CD4-positive, alpha-beta T cell (primary cell): ENCODE measurements around the gene FFAR1. TPM values are rescaled to one million over a fixed set of nuclear protein-coding genes. Genes with fewer than 3 reads are reported as not detected.

Experiments used
- ATAC-seq: fragments of 200-7000 bp; cut with Tn5 transposase; one replicate; pipeline ENCODE4 v1.10.0; 2022; ENCODE audit warnings: mild to moderate bottlenecking; ENCODE audit not compliant: poor library complexity
- CTCF ChIA-PET: fragments of 350-600 bp; sonication (Branson Sonifier 250); formaldehyde crosslinking; loops from one replicate; lab custom pipeline; 2021; ENCODE audit warnings: antibody characterized with exemption, inconsistent platforms; lab: Charles Lee
- POLR2A ChIA-PET: fragments of 350-600 bp; sonication (Branson Sonifier 250); formaldehyde crosslinking; loops from one replicate; lab custom pipeline; 2021; ENCODE audit warnings: antibody characterized with exemption, inconsistent platforms; lab: Charles Lee
- DNase-seq, 14 experiments: peaks; one replicate each; pipeline ENCODE4 v3.0.0-alpha.2; 2013 to 2020; ENCODE audit warnings: mixed read lengths in 2 of 14
- H3K27ac ChIP-seq, 2 donors: one replicate each; pipeline versions ENCODE4 v1.5.1 to v1.7.0; 2013; ENCODE audit warnings: low read length in 2 of 2, low read depth in 1 of 2, mild to moderate bottlenecking in 1 of 2
- H3K27me3 ChIP-seq, 2 experiments: 1 replicate in 1 of 2; 2 replicates in 1 of 2; pipeline versions ENCODE4 v1.6.1 to v1.7.0; 2013; ENCODE audit warnings: low read length in 2 of 2, control low read depth in 1 of 2, mild to moderate bottlenecking in 1 of 2, moderate library complexity in 1 of 2; ENCODE audit not compliant: insufficient read depth in 2 of 2, control insufficient read depth in 1 of 2
- H3K36me3 ChIP-seq: one replicate; pipeline ENCODE4 v1.6.1; 2013; ENCODE audit warnings: low read length, control low read depth; ENCODE audit not compliant: insufficient read depth
- H3K4me1 ChIP-seq: one replicate; pipeline ENCODE4 v1.6.1; 2013; ENCODE audit warnings: low read length, control low read depth; ENCODE audit not compliant: insufficient read depth
- H3K4me3 ChIP-seq: one replicate; pipeline ENCODE4 v1.5.1; 2013; ENCODE audit warnings: mild to moderate bottlenecking, low read length, moderate library complexity
- H3K9me3 ChIP-seq, 2 experiments: 1 replicate in 1 of 2; 2 replicates in 1 of 2; pipeline versions ENCODE4 v1.6.1 to v1.7.0; 2013; ENCODE audit warnings: low read length in 2 of 2, mild to moderate bottlenecking in 2 of 2, control low read depth in 1 of 2, moderate library complexity in 1 of 2; ENCODE audit not compliant: control insufficient read depth in 1 of 2, insufficient read depth in 1 of 2
- H3K27ac Mint-ChIP-seq: one replicate; pipeline ENCODE4 v1.8.0; 2020; ENCODE audit warnings: mixed read lengths
- H3K27me3 Mint-ChIP-seq: one replicate; pipeline ENCODE4 v1.8.0; 2021; ENCODE audit warnings: mixed read lengths
- H3K36me3 Mint-ChIP-seq: one replicate; pipeline ENCODE4 v1.8.0; 2021; ENCODE audit warnings: low read depth, mixed read lengths
- H3K4me1 Mint-ChIP-seq: one replicate; pipeline ENCODE4 v1.8.0; 2021; ENCODE audit warnings: low read depth, mixed read lengths
- H3K4me3 Mint-ChIP-seq: one replicate; pipeline ENCODE4 v1.8.0; 2020; ENCODE audit warnings: mild to moderate bottlenecking, mixed read lengths
- H3K9me3 Mint-ChIP-seq: one replicate; pipeline ENCODE4 v1.8.0; 2020; ENCODE audit warnings: mixed read lengths
- CTCF ChIP-seq: fragments of 200-600 bp; IDR thresholded peaks from one replicate; pipeline ENCODE4 v1.8.0; 2022; ENCODE audit warnings: antibody characterized with exemption, mild to moderate bottlenecking
- intact Hi-C, 2 experiments: fragments of 100-400 bp; cut with DNase I in 1 of 2; cut with micrococcal nuclease in 1 of 2; formaldehyde crosslinking; loops; one replicate each; pipeline versions ENCODE4 v1.15.1 to v1.9.0; 2023 to 2025; cut with DNase I, micrococcal nuclease
- total RNA-seq, 174 experiments: library from RNA in 2 of 174; stranded (reverse) in 2 of 174; gene quantifications; one replicate each; pipeline ENCODE4 v1.2.3 and lab custom pipeline; 2021 to 2026

Gene FFAR1
- total RNA-seq, 2 experiments from 2014 or later: not detected

- no peaks in the 10 kb centered on the region for H3K4me1 Mint-ChIP-seq
- ChIA-PET CTCF (no interaction called here), POLR2A (no interaction called here)
- H3K9me3 ChIP-seq: peaks cover 0 to 12% of the 10 kb centered on the region in 2 experiments
- no peaks in the 10 kb centered on the region for H3K27me3 ChIP-seq
- H3K4me1 ChIP-seq: no peaks in the 10 kb centered on the region
- H3K27ac ChIP-seq: no peak overlapping the region
- H3K27me3 Mint-ChIP-seq: peaks cover 4% of the 10 kb centered on the region
- H3K36me3 ChIP-seq: no peaks in the 10 kb centered on the region
- peaks cover 5% of the 10 kb centered on the region for H3K36me3 Mint-ChIP-seq
- H3K9me3 Mint-ChIP-seq: peaks cover 3% of the 10 kb centered on the region
- H3K4me3 Mint-ChIP-seq: no peak overlapping the region
- DNase-seq (no peak), ATAC-seq (no peak)
- H3K27ac Mint-ChIP-seq: no peak overlapping the region
- intact Hi-C loops: no loop called here
- TF ChIP-seq CTCF: no peak
- H3K4me3 ChIP-seq: no peak overlapping the region
Observed at GRCh38 chr19:35389192-35389861, 41.6 kb downstream of the FFAR1 start.

- no peak overlapping the region for H3K27ac Mint-ChIP-seq
- H3K36me3 ChIP-seq: no peaks in the 10 kb centered on the region
- intact Hi-C loops: no loop called here
- H3K4me1 ChIP-seq: no peaks in the 10 kb centered on the region
- DNase-seq (no peak), ATAC-seq (no peak)
- TF ChIP-seq CTCF: no peak
- H3K9me3 ChIP-seq: no peaks in the 10 kb centered on the region
- H3K9me3 Mint-ChIP-seq: no peaks in the 10 kb centered on the region
- CTCF ChIA-PET: no interaction called here
- H3K27ac ChIP-seq: no peak overlapping the region
- no peaks in the 10 kb centered on the region for H3K27me3 ChIP-seq
- H3K4me3 ChIP-seq: no peak overlapping the region
- no peak overlapping the region for H3K4me3 Mint-ChIP-seq
- POLR2A ChIA-PET: no interaction called here
- no peaks in the 10 kb centered on the region for H3K27me3 Mint-ChIP-seq
- no peaks in the 10 kb centered on the region for H3K4me1 Mint-ChIP-seq
- H3K36me3 Mint-ChIP-seq: no peaks in the 10 kb centered on the region
Observed at GRCh38 chr19:35392742-35393715, 45.3 kb downstream of the FFAR1 start.

GRCh38 chr19:35395382-35396199 lies 47.9 kb downstream of the FFAR1 start:
- POLR2A ChIA-PET: no interaction called here

More at GRCh38 chr19:35395382-35396199, 47.9 kb downstream of the FFAR1 start:
- H3K27ac Mint-ChIP-seq: no peak overlapping the region
- CTCF ChIA-PET: interaction anchor here (0.7 kb wide), 1 partner anchor 43 kb away, joined by 3 read pairs; no protein-coding TSS in a partner anchor
- no peaks in the 10 kb centered on the region for H3K9me3 Mint-ChIP-seq
- no peaks in the 10 kb centered on the region for H3K4me1 Mint-ChIP-seq
- H3K27me3 Mint-ChIP-seq: no peaks in the 10 kb centered on the region
- Histone ChIP-seq H3K9me3 (no peaks in the 10 kb centered on the region), H3K36me3 (no peaks in the 10 kb centered on the region), H3K27me3 (no peaks in the 10 kb centered on the region), H3K4me3 (no peak overlapping the region), H3K27ac (no peak overlapping the region), H3K4me1 (no peaks in the 10 kb centered on the region)
- H3K36me3 Mint-ChIP-seq: no peaks in the 10 kb centered on the region
- TF ChIP-seq CTCF: no peak
- intact Hi-C loops: no loop called here
- DNase-seq (no peak), ATAC-seq (no peak)
- H3K4me3 Mint-ChIP-seq: no peak overlapping the region
